ENCODE data around the gene TMEM263. TPM values are rescaled to one million over a fixed set of nuclear protein-coding genes. Genes with fewer than 3 reads are reported as not detected.
A peak's percentile ranks its signal among the peaks of the same experiment; 100 is the strongest.

TMEM263 gene
- total and polyA plus RNA-seq, 2 experiments from 2014 or later, result 70.0 to 132 TPM

- WGBS (ENCODE audit: low lambda C conversion rate, missing lambda C conversion rate), result 52% methylated on average over 6 of the region's 6 CpGs
- Histone ChIP-seq H3K4me3 (no peak overlapping the region), H4K20me1 (ENCODE audit: insufficient read depth, poor library complexity, severe bottlenecking) (no peaks in the 10 kb centered on the region), H3K9me2 (replicated peaks; ENCODE audit: insufficient read depth) (no peaks in the 10 kb centered on the region), H2AFZ (no peak overlapping the region), H3K27me3 (no peaks in the 10 kb centered on the region), H3K36me3 (replicated peaks; ENCODE audit: insufficient read depth, low read depth) (no peaks in the 10 kb centered on the region), H3K27ac (no peak overlapping the region), H3K4me1 (ENCODE audit: insufficient read depth) (no peaks in the 10 kb centered on the region), H3K79me2 (no peaks in the 10 kb centered on the region), H3K4me2 (no peak overlapping the region), H3K9me3 (ENCODE audit: low read depth) (no peaks in the 10 kb centered on the region)
- TF ChIP-seq EZH2phosphoT487 (IDR thresholded peaks at IDR 0.05; ENCODE audit: low read depth, severe bottlenecking, unreplicated experiment), result no peak
- no peak for TF ChIP-seq EZH2 (IDR thresholded peaks at IDR 0.05; ENCODE audit: borderline replicate concordance)
- TF ChIP-seq CTCF (IDR thresholded peaks at IDR 0.05; ENCODE audit: poor library complexity), result no peak
- DNase-seq (ENCODE audit: low spot score), result peak; percentile 12
Observed at GRCh38 chr12:106941481-106942156, 14.1 kb upstream of the TMEM263 start.

GRCh38 chr12:106942775-106943174, 12.9 kb upstream of the TMEM263 start:
- Histone ChIP-seq H3K4me2 (no peak overlapping the region), H3K36me3 (replicated peaks; ENCODE audit: insufficient read depth, low read depth) (no peaks in the 10 kb centered on the region), H3K4me1 (ENCODE audit: insufficient read depth) (no peaks in the 10 kb centered on the region), H3K4me3 (no peak overlapping the region), H2AFZ (no peak overlapping the region), H3K79me2 (no peaks in the 10 kb centered on the region), H3K9me3 (ENCODE audit: low read depth) (no peaks in the 10 kb centered on the region), H3K27ac (no peak overlapping the region), H4K20me1 (ENCODE audit: insufficient read depth, poor library complexity, severe bottlenecking) (no peaks in the 10 kb centered on the region), H3K27me3 (no peaks in the 10 kb centered on the region), H3K9me2 (replicated peaks; ENCODE audit: insufficient read depth) (no peaks in the 10 kb centered on the region)
- DNase-seq (ENCODE audit: low spot score), result no peak
- TF ChIP-seq EZH2 (IDR thresholded peaks at IDR 0.05; ENCODE audit: borderline replicate concordance) (no peak), EZH2phosphoT487 (IDR thresholded peaks at IDR 0.05; ENCODE audit: low read depth, severe bottlenecking, unreplicated experiment) (no peak), CTCF (IDR thresholded peaks at IDR 0.05; ENCODE audit: poor library complexity) (no peak)
- 92% methylated on average over 2 of the region's 2 CpGs for WGBS (ENCODE audit: low lambda C conversion rate, missing lambda C conversion rate)

GRCh38 chr12:106945261-106945851, 10.4 kb upstream of the TMEM263 start:
- DNase-seq (ENCODE audit: low spot score), result no peak
- WGBS (ENCODE audit: low lambda C conversion rate, missing lambda C conversion rate), result 4% methylated on average over 1 of the region's 1 CpG
- Histone ChIP-seq H3K9me2 (replicated peaks; ENCODE audit: insufficient read depth) (no peaks in the 10 kb centered on the region), H2AFZ (no peak overlapping the region), H3K4me3 (peak overlapping the region; percentile 8), H3K36me3 (replicated peaks; ENCODE audit: insufficient read depth, low read depth) (no peaks in the 10 kb centered on the region), H3K9me3 (ENCODE audit: low read depth) (no peaks in the 10 kb centered on the region), H3K79me2 (no peaks in the 10 kb centered on the region), H3K4me1 (ENCODE audit: insufficient read depth) (no peaks in the 10 kb centered on the region), H3K27me3 (no peaks in the 10 kb centered on the region), H3K4me2 (no peak overlapping the region), H4K20me1 (ENCODE audit: insufficient read depth, poor library complexity, severe bottlenecking) (no peaks in the 10 kb centered on the region), H3K27ac (no peak overlapping the region)
- TF ChIP-seq EZH2 (IDR thresholded peaks at IDR 0.05; ENCODE audit: borderline replicate concordance) (no peak), CTCF (IDR thresholded peaks at IDR 0.05; ENCODE audit: poor library complexity) (no peak), EZH2phosphoT487 (IDR thresholded peaks at IDR 0.05; ENCODE audit: low read depth, severe bottlenecking, unreplicated experiment) (no peak)
